Endothelial cell of umbilical vein (primary cell): Measurements from ENCODE around the gene PUDP. TPM values are rescaled to one million over a fixed set of nuclear protein-coding genes. Genes with fewer than 3 reads are reported as not detected.

Experiments
- BruUV-seq: library from RNA; stranded (reverse); fragments of 400-500 nt; replicated peaks from 2 replicates; lab custom pipeline; 2021; lab: Mats Ljungman, UMichigan
- CTCF ChIA-PET: fragments of 300-600, 350-600 bp; sonication (Branson Sonifier 250); formaldehyde crosslinking; loops from one replicate; lab custom pipeline; 2021; ENCODE audit warnings: antibody characterized with exemption, inconsistent platforms; lab: Charles Lee
- POLR2A ChIA-PET: fragments of 300-600, 350-600 bp; sonication (Branson Sonifier 250); formaldehyde crosslinking; loops from one replicate; lab custom pipeline; 2021; ENCODE audit warnings: antibody characterized with exemption, inconsistent platforms; lab: Charles Lee
- DNase-seq: peaks from one replicate; pipeline ENCODE4 v3.0.0-alpha.2; 2011; ENCODE audit warnings: low read depth, low spot score
- FAIRE-seq: peaks from 2 replicates; lab custom pipeline; 2011; peaks lifted over from hg19 to GRCh38; lab: Jason Lieb, UNC
- H2AFZ ChIP-seq: 2 replicates; pipeline ENCODE4 v1.6.0; 2012; ENCODE audit warnings: low read depth, low read length, control low read depth, inconsistent platforms
- H3K27ac ChIP-seq: 2 replicates; pipeline ENCODE4 v1.5.1; 2011; ENCODE audit warnings: low read depth, mild to moderate bottlenecking, control low read depth, low read length, moderate library complexity; ENCODE audit not compliant: insufficient read depth
- H3K27me3 ChIP-seq, 2 experiments: 2 replicates each; pipeline versions ENCODE4 v1.6.0 to v1.6.1; 2011; ENCODE audit warnings: low read length in 2 of 2, mixed read lengths in 1 of 2; ENCODE audit not compliant: control insufficient read depth in 2 of 2, insufficient read depth in 2 of 2
- H3K36me3 ChIP-seq, 2 experiments: 2 replicates in 1 of 2; 3 replicates in 1 of 2; pipeline ENCODE4 v1.5.1; 2011; ENCODE audit warnings: low read length in 2 of 2, mild to moderate bottlenecking in 1 of 2, moderate library complexity in 1 of 2; ENCODE audit not compliant: control insufficient read depth in 2 of 2, insufficient read depth in 2 of 2; ENCODE audit errors: extremely low read depth in 1 of 2
- H3K4me1 ChIP-seq: 3 replicates; pipeline ENCODE4 v1.5.1; 2011; ENCODE audit warnings: mild to moderate bottlenecking, low read length; ENCODE audit not compliant: control insufficient read depth, insufficient read depth; ENCODE audit errors: extremely low read depth
- H3K4me2 ChIP-seq: 2 replicates; pipeline ENCODE4 v1.6.1; 2011; ENCODE audit warnings: low read length, control low read depth, mixed read lengths; ENCODE audit not compliant: insufficient read depth
- H3K4me3 ChIP-seq, 3 experiments: fragments of 200-600 bp in 1 of 3; sonication (generic), shearing (Covaris generic) in 1 of 3; replicated peaks in 1 of 3; 2 replicates each; pipeline ENCODE4 v1.5.1; 2011 to 2016; ENCODE audit warnings: control low read depth in 3 of 3, low read length in 3 of 3, mild to moderate bottlenecking in 2 of 3, inconsistent platforms in 1 of 3, low read depth in 1 of 3, moderate library complexity in 1 of 3; ENCODE audit not compliant: insufficient read depth in 1 of 3
- H3K79me2 ChIP-seq: 2 replicates; pipeline ENCODE4 v1.6.0; 2012; ENCODE audit warnings: low read length, inconsistent platforms; ENCODE audit not compliant: control insufficient read depth, insufficient read depth
- H3K9ac ChIP-seq: replicated peaks from 2 replicates; pipeline ENCODE3; 2011; ENCODE audit warnings: low read length, control low read depth; ENCODE audit not compliant: insufficient read depth; ENCODE audit errors: extremely low read depth
- H3K9me1 ChIP-seq: replicated peaks from 3 replicates; pipeline ENCODE4 v1.6.0; 2011; ENCODE audit warnings: mild to moderate bottlenecking, low read length; ENCODE audit not compliant: control insufficient read depth, insufficient read depth; ENCODE audit errors: extremely low read depth
- H3K9me3 ChIP-seq: replicated peaks from 2 replicates; pipeline ENCODE4 v1.5.1; 2012; ENCODE audit warnings: low read length, inconsistent platforms; ENCODE audit not compliant: control insufficient read depth, insufficient read depth
- H4K20me1 ChIP-seq: replicated peaks from 2 replicates; pipeline ENCODE3; 2011; ENCODE audit warnings: mild to moderate bottlenecking, low read length; ENCODE audit not compliant: control insufficient read depth, insufficient read depth; ENCODE audit errors: extremely low read depth
- CTCF ChIP-seq, 2 donors: IDR thresholded peaks; 1 replicate in 1 of 2; 2 replicates in 1 of 2; pipeline ENCODE4 v1.5.1; 2011; ENCODE audit warnings: low read length in 2 of 2, mild to moderate bottlenecking in 2 of 2, moderate library complexity in 2 of 2, control low read depth in 1 of 2, inconsistent platforms in 1 of 2, low read depth in 1 of 2; ENCODE audit not compliant: insufficient read depth in 1 of 2; ENCODE audit errors: extremely low read depth in 1 of 2
- EZH2 ChIP-seq: IDR thresholded peaks from 2 replicates; pipeline ENCODE4 v1.6.1; 2012; ENCODE audit warnings: borderline replicate concordance, low read depth, mild to moderate bottlenecking, moderate library complexity, low read length, inconsistent platforms; ENCODE audit not compliant: severe bottlenecking
- FOS ChIP-seq: IDR thresholded peaks from 2 replicates; pipeline ENCODE4 v1.6.1; 2011; ENCODE audit warnings: mild to moderate bottlenecking, low read length, moderate library complexity, borderline replicate concordance; ENCODE audit not compliant: insufficient read depth
- JUN ChIP-seq: IDR thresholded peaks from 2 replicates; pipeline ENCODE4 v1.6.1; 2011; ENCODE audit warnings: borderline replicate concordance, low read depth; ENCODE audit not compliant: insufficient read length, insufficient read depth
- MAX ChIP-seq: IDR thresholded peaks from 2 replicates; pipeline ENCODE4 v1.6.1; 2011; ENCODE audit not compliant: insufficient read depth, insufficient read length
- MYC ChIP-seq: IDR thresholded peaks from one replicate; pipeline ENCODE4 v1.6.1; 2011; ENCODE audit warnings: mild to moderate bottlenecking, low read depth, low read length
- POLR2A ChIP-seq: IDR thresholded peaks from 2 replicates; pipeline ENCODE4 v1.6.1; 2012; ENCODE audit warnings: low read depth, mild to moderate bottlenecking, control low read depth, low read length
- POLR2AphosphoS5 ChIP-seq: IDR thresholded peaks from 2 replicates; pipeline ENCODE4 v1.6.1; 2012; ENCODE audit warnings: low read depth, mild to moderate bottlenecking, control low read depth, low read length, moderate library complexity; ENCODE audit not compliant: insufficient read depth
- dilution Hi-C: fragments of 300-500 bp; cut with MboI; formaldehyde crosslinking; loops from one replicate; pipeline ENCODE4 v1.15.0; 2019; ENCODE audit warnings: low sequenced_read_pairs; ENCODE audit not compliant: extremely low pct_ligation_motif_present
- intact Hi-C: fragments of 100-400 bp; cut with micrococcal nuclease; formaldehyde crosslinking; loops from one replicate; pipeline ENCODE4 v1.10.0; 2022
- polyA plus RNA-seq, 4 experiments: library from polyadenylated mRNA; depleted of rRNA in 3 of 4; stranded (reverse) in 3 of 4; unstranded in 1 of 4; fragments of >200 nt; gene quantifications; 2 replicates each; pipeline versions ENCODE4 v1.2.1 to v1.2.3, GENCODE V29; 2011 to 2012; ENCODE audit warnings: missing spikeins in 1 of 4
- total RNA-seq: library from RNA; stranded (reverse); gene quantifications from 2 replicates; pipeline ENCODE4 v1.2.3, GENCODE V29; 2021

The PUDP gene
- total and polyA plus RNA-seq, 2 donors (not counting 3 experiments of a cell fraction or from before 2014, with no cell fraction given) = 17.3 to 22.5 TPM

- intact Hi-C loops (no loop called here), dilution Hi-C loops (no loop called here)
- Histone ChIP-seq H3K79me2 (no peaks in the 10 kb centered on the region), H3K4me3 (no peak overlapping the region), H3K9me1 (no peaks in the 10 kb centered on the region), H3K9ac (no peak overlapping the region), H3K4me2 (no peak overlapping the region), H3K27me3 (no peaks in the 10 kb centered on the region), H2AFZ (no peak overlapping the region), H4K20me1 (no peaks in the 10 kb centered on the region), H3K27ac (no peak overlapping the region), H3K4me1 (no peaks in the 10 kb centered on the region), H3K9me3 (no peaks in the 10 kb centered on the region), H3K36me3 (no peaks in the 10 kb centered on the region)
- no peak for FAIRE-seq
- ChIA-PET CTCF (no interaction called here), POLR2A (no interaction called here)
- no peak for DNase-seq
- TF ChIP-seq EZH2 (no peak), POLR2A (no peak), JUN (no peak), FOS (no peak), POLR2AphosphoS5 (no peak), CTCF (IDR thresholded peaks at IDR 0.05; ENCODE audit: extremely low read depth in 1 of 2, insufficient read depth in 1 of 2, low read depth in 1 of 2, low read length in 2 of 2) (no peak), MAX (no peak), MYC (no peak)
- BruUV-seq = no TSS peak
Measured at GRCh38 chrX:7156879-7157278, 8.9 kb upstream of the PUDP start.
